ENCODE measurements around the gene DPYSL5. TPM values are rescaled to one million over a fixed set of nuclear protein-coding genes. Genes with fewer than 3 reads are reported as not detected.

The DPYSL5 gene
- polyA plus RNA-seq, 2 donors = not detected

DNA sequence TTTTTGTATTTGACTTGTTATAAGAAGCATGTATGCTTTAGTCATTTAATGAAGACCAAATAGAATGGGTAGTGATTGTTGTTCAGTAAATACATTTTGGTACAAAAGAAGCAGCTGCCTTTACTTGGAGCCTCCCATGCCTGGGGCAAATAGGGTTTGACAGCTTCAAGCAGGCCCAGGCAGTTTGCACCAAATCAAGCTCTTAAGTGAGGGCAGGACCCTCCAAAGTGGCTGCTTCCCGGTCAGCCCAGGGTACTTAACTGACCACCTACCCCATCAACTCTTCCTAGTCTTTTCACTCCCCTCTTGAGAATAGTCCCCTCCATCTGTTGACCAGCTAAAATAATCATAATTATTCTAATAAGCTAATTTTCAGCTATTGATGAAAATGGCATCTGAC lies 127.7 kb downstream of the DPYSL5 start:
- H3K27me3 ChIP-seq (ENCODE audit: control insufficient read depth in 1 of 2, insufficient read depth in 2 of 2, low read length in 2 of 2) = no peaks in the 10 kb centered on the region
- no peak overlapping the region for H3K27ac ChIP-seq (ENCODE audit: low read depth in 2 of 2, low read length in 1 of 2)
- H3K4me3 ChIP-seq (ENCODE audit: low read depth in 1 of 2, low read length in 2 of 2) = no peak overlapping the region
- peaks cover 0 to 2% of the 10 kb centered on the region in 2 donors for H3K4me1 ChIP-seq (ENCODE audit: control insufficient read depth in 2 of 2, insufficient read depth in 2 of 2, low read length in 1 of 2)
- no peaks in the 10 kb centered on the region for H3K9me3 ChIP-seq (ENCODE audit: control insufficient read depth in 2 of 2, insufficient read depth in 1 of 2, low read depth in 1 of 2, low read length in 1 of 2)
- WGBS, 2 donors = 60 to 74% methylated on average over 1 of the region's 1 CpG
- no peaks in the 10 kb centered on the region for H3K36me3 ChIP-seq (ENCODE audit: control insufficient read depth in 2 of 2, insufficient read depth in 2 of 2, low read length in 1 of 2)

GRCh38 chr2:26976237-26976636 lies 128.3 kb downstream of the DPYSL5 start:
- WGBS, 2 donors = 66 to 69% methylated on average over 5 of the region's 5 CpGs
- Histone ChIP-seq H3K9me3 (ENCODE audit: control insufficient read depth in 2 of 2, insufficient read depth in 1 of 2, low read depth in 1 of 2, low read length in 1 of 2) (no peaks in the 10 kb centered on the region), H3K27ac (ENCODE audit: low read depth in 2 of 2, low read length in 1 of 2) (no peak overlapping the region), H3K36me3 (ENCODE audit: control insufficient read depth in 2 of 2, insufficient read depth in 2 of 2, low read length in 1 of 2) (no peaks in the 10 kb centered on the region), H3K27me3 (ENCODE audit: control insufficient read depth in 1 of 2, insufficient read depth in 2 of 2, low read length in 2 of 2) (no peaks in the 10 kb centered on the region), H3K4me3 (ENCODE audit: low read depth in 1 of 2, low read length in 2 of 2) (no peak overlapping the region), H3K4me1 (ENCODE audit: control insufficient read depth in 2 of 2, insufficient read depth in 2 of 2, low read length in 1 of 2) (peaks cover 0 to 2% of the 10 kb centered on the region in 2 donors)

- Histone ChIP-seq H3K36me3 (ENCODE audit: control insufficient read depth in 2 of 2, insufficient read depth in 2 of 2, low read length in 1 of 2) (no peaks in the 10 kb centered on the region), H3K27ac (ENCODE audit: low read depth in 2 of 2, low read length in 1 of 2) (no peak overlapping the region), H3K4me1 (ENCODE audit: control insufficient read depth in 2 of 2, insufficient read depth in 2 of 2, low read length in 1 of 2) (peaks cover 0 to 2% of the 10 kb centered on the region in 2 donors), H3K4me3 (ENCODE audit: low read depth in 1 of 2, low read length in 2 of 2) (no peak overlapping the region), H3K9me3 (ENCODE audit: control insufficient read depth in 2 of 2, insufficient read depth in 1 of 2, low read depth in 1 of 2, low read length in 1 of 2) (no peaks in the 10 kb centered on the region), H3K27me3 (ENCODE audit: control insufficient read depth in 1 of 2, insufficient read depth in 2 of 2, low read length in 2 of 2) (no peaks in the 10 kb centered on the region)
- 78 to 86% methylated on average over 2 of the region's 2 CpGs for WGBS, 2 donors
These were observed 129.1 kb downstream of the DPYSL5 start for GRCh38 chr2:26977012-26977411.

DNA sequence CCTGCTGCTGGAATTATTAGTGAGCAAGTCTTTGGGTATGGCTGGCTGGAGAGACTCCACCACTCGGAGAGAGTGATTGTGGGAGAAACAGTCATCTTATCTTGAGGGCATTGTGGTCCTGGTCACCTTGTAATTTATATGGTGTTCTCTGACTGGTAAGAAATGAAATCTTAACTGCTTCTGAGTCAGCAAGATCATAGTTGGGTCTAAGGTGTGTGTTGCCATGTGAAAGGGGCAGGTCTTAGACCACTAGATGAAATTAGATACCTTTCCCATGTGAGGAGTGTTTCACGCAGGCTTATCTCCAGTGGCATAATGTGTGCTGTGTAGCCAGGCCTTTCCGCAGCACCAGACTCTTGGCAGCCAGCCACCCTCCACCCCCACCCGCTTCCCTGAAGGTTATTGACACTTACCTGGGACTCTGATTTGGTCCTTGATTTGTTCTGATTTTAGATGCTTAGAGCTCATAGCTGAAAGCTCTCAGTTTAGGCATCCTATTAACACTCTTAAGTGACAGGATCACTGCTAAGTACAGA lies 130.2 kb downstream of the DPYSL5 start:
- 46 to 67% methylated on average over 4 of the region's 4 CpGs for WGBS, 2 donors
- no peaks in the 10 kb centered on the region for H3K4me1 ChIP-seq (ENCODE audit: control insufficient read depth in 2 of 2, insufficient read depth in 2 of 2, low read length in 1 of 2)
- H3K27me3 ChIP-seq (ENCODE audit: control insufficient read depth in 1 of 2, insufficient read depth in 2 of 2, low read length in 2 of 2) = no peaks in the 10 kb centered on the region
- H3K9me3 ChIP-seq (ENCODE audit: control insufficient read depth in 2 of 2, insufficient read depth in 1 of 2, low read depth in 1 of 2, low read length in 1 of 2) = no peaks in the 10 kb centered on the region
- H3K36me3 ChIP-seq (ENCODE audit: control insufficient read depth in 2 of 2, insufficient read depth in 2 of 2, low read length in 1 of 2) = no peaks in the 10 kb centered on the region
- H3K27ac ChIP-seq (ENCODE audit: low read depth in 2 of 2, low read length in 1 of 2) = no peak overlapping the region
- no peak overlapping the region for H3K4me3 ChIP-seq (ENCODE audit: low read depth in 1 of 2, low read length in 2 of 2)

- WGBS, 2 donors = 75 to 76% methylated on average over 2 of the region's 2 CpGs
- Histone ChIP-seq H3K27me3 (ENCODE audit: control insufficient read depth in 1 of 2, insufficient read depth in 2 of 2, low read length in 2 of 2) (no peaks in the 10 kb centered on the region), H3K9me3 (ENCODE audit: control insufficient read depth in 2 of 2, insufficient read depth in 1 of 2, low read depth in 1 of 2, low read length in 1 of 2) (no peaks in the 10 kb centered on the region), H3K4me3 (ENCODE audit: low read depth in 1 of 2, low read length in 2 of 2) (no peak overlapping the region), H3K4me1 (ENCODE audit: control insufficient read depth in 2 of 2, insufficient read depth in 2 of 2, low read length in 1 of 2) (no peaks in the 10 kb centered on the region), H3K36me3 (ENCODE audit: control insufficient read depth in 2 of 2, insufficient read depth in 2 of 2, low read length in 1 of 2) (no peaks in the 10 kb centered on the region), H3K27ac (ENCODE audit: low read depth in 2 of 2, low read length in 1 of 2) (no peak overlapping the region)
These were observed 131.8 kb downstream of the DPYSL5 start for GRCh38 chr2:26979741-26980140.

DNA sequence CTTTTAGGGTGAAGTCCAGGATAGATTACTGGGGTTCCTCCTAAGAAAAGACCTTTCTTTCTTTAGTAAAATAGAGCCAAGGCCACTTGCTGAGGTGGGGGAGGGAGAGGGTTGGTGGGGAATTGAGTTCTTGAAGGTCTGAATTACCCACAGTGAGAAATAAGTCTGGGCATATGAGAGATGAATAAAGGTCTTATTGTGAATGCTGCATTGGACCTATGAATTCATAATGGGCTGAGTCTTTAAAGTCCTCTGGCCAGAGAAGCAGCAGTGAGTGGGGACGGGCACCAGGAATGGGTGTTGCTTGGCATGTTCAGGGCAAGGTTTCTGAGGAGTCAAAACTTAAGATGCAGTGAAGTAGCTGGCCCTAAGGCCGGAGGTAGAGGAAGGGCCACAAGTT lies 133.0 kb downstream of the DPYSL5 start:
- Histone ChIP-seq H3K27me3 (ENCODE audit: control insufficient read depth in 1 of 2, insufficient read depth in 2 of 2, low read length in 2 of 2) (no peaks in the 10 kb centered on the region), H3K27ac (ENCODE audit: low read depth in 2 of 2, low read length in 1 of 2) (peak overlapping the region in 1 of 2 donors; percentile 47)
- WGBS, 2 donors = 80 to 82% methylated on average over 2 of the region's 2 CpGs

DNA sequence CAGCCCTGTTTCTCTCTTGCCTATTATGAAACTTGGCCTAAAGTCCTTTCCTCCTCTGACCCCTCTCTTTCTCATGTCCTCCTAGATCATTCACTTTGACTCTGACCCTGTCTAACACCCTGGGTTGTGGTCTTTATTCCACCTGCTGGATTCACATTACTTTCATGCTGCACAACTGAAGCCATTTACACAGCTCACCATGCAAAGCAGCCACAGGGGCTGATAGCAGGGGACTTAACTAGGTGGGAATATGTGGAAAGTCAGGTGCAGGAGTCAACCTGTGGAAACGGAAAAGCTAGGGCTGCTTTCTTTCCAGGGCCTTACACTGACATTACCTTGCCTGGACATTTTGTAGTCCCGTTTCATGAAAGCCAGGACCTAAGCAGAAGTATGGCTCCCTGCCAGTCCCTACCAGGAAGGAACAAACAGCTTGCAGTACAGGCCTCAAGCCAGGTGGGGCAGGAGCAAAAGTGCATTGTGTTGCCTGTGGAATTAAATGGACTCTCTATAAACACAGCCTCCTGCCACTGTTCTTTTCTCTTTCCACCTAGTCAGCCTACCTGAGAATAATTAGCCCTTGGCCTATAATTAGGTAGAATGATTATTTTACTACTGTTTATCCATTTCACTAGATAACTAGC lies 134.3 kb downstream of the DPYSL5 start:
- no peak overlapping the region for H3K4me3 ChIP-seq (ENCODE audit: low read depth in 1 of 2, low read length in 2 of 2)
- H3K27me3 ChIP-seq (ENCODE audit: control insufficient read depth in 1 of 2, insufficient read depth in 2 of 2, low read length in 2 of 2) = no peaks in the 10 kb centered on the region
- 31 to 32% methylated on average over 2 of the region's 2 CpGs for WGBS, 2 donors
- no peak overlapping the region for H3K27ac ChIP-seq (ENCODE audit: low read depth in 2 of 2, low read length in 1 of 2)
- no peaks in the 10 kb centered on the region for H3K4me1 ChIP-seq (ENCODE audit: control insufficient read depth in 2 of 2, insufficient read depth in 2 of 2, low read length in 1 of 2)
- H3K36me3 ChIP-seq (ENCODE audit: control insufficient read depth in 2 of 2, insufficient read depth in 2 of 2, low read length in 1 of 2) = no peaks in the 10 kb centered on the region
- H3K9me3 ChIP-seq (ENCODE audit: control insufficient read depth in 2 of 2, insufficient read depth in 1 of 2, low read depth in 1 of 2, low read length in 1 of 2) = no peaks in the 10 kb centered on the region

More for the DNA sequence above, 133.0 kb downstream of the DPYSL5 start:
- no peaks in the 10 kb centered on the region for H3K9me3 ChIP-seq (ENCODE audit: control insufficient read depth in 2 of 2, insufficient read depth in 1 of 2, low read depth in 1 of 2, low read length in 1 of 2)
- no peaks in the 10 kb centered on the region for H3K4me1 ChIP-seq (ENCODE audit: control insufficient read depth in 2 of 2, insufficient read depth in 2 of 2, low read length in 1 of 2)
- H3K36me3 ChIP-seq (ENCODE audit: control insufficient read depth in 2 of 2, insufficient read depth in 2 of 2, low read length in 1 of 2) = no peaks in the 10 kb centered on the region
- H3K4me3 ChIP-seq (ENCODE audit: low read depth in 1 of 2, low read length in 2 of 2) = no peak overlapping the region

DNA sequence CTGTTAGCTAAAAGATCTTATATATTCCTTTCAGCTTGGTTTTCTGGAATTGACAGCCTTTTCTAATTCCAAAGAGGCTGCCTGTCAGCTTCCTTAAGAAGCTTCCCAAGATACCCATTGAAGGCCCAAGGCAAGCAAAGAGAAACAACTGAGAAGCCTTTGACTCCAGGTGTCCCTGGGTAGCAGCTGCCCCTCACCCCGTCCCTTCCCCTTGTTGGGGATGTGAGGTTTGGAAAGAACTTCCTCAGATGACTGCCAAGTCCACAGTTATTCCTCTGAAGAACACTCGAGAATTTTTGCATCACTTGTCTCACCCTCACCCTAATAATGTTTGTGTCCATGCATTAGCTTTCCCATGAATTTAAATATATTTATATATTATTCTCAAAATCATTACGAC lies 135.8 kb downstream of the DPYSL5 start:
- Histone ChIP-seq H3K27me3 (ENCODE audit: control insufficient read depth in 1 of 2, insufficient read depth in 2 of 2, low read length in 2 of 2) (no peaks in the 10 kb centered on the region), H3K4me1 (ENCODE audit: control insufficient read depth in 2 of 2, insufficient read depth in 2 of 2, low read length in 1 of 2) (no peaks in the 10 kb centered on the region), H3K36me3 (ENCODE audit: control insufficient read depth in 2 of 2, insufficient read depth in 2 of 2, low read length in 1 of 2) (no peaks in the 10 kb centered on the region), H3K27ac (ENCODE audit: low read depth in 2 of 2, low read length in 1 of 2) (no peak overlapping the region), H3K4me3 (ENCODE audit: low read depth in 1 of 2, low read length in 2 of 2) (no peak overlapping the region), H3K9me3 (ENCODE audit: control insufficient read depth in 2 of 2, insufficient read depth in 1 of 2, low read depth in 1 of 2, low read length in 1 of 2) (no peaks in the 10 kb centered on the region)
- WGBS, 2 donors = 77 to 80% methylated on average over 3 of the region's 3 CpGs

- H3K36me3 ChIP-seq (ENCODE audit: control insufficient read depth in 2 of 2, insufficient read depth in 2 of 2, low read length in 1 of 2) = no peaks in the 10 kb centered on the region
These were observed 137.9 kb downstream of the DPYSL5 start for GRCh38 chr2:26985807-26986206.

DNA sequence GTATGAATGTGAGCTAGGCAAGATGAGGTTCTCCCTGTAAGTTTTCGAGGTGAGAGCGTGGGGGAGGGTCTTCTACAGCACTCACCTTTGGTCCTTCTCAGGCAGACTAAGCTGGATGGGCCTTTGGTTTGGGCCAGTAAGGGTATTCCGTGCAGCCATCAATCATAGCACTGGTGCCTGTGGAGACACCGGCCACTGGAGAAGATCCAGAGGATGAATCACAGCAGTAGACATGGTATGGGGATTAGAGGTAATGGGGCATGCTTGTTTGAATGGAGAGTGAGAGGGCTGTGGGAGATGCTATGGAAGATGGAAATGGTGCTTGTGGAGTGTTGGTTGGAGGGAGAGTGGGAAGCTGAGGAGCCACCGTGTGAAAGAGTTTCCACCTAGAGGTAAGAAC lies 138.6 kb downstream of the DPYSL5 start:
- Histone ChIP-seq H3K27me3 (ENCODE audit: control insufficient read depth in 1 of 2, insufficient read depth in 2 of 2, low read length in 2 of 2) (no peaks in the 10 kb centered on the region), H3K4me3 (ENCODE audit: low read depth in 1 of 2, low read length in 2 of 2) (no peak overlapping the region), H3K4me1 (ENCODE audit: control insufficient read depth in 2 of 2, insufficient read depth in 2 of 2, low read length in 1 of 2) (no peaks in the 10 kb centered on the region), H3K27ac (ENCODE audit: low read depth in 2 of 2, low read length in 1 of 2) (no peak overlapping the region), H3K36me3 (ENCODE audit: control insufficient read depth in 2 of 2, insufficient read depth in 2 of 2, low read length in 1 of 2) (no peaks in the 10 kb centered on the region), H3K9me3 (ENCODE audit: control insufficient read depth in 2 of 2, insufficient read depth in 1 of 2, low read depth in 1 of 2, low read length in 1 of 2) (no peaks in the 10 kb centered on the region)
- 74 to 80% methylated on average over 5 of the region's 5 CpGs for WGBS, 2 donors

More at GRCh38 chr2:26985807-26986206, 137.9 kb downstream of the DPYSL5 start:
- Histone ChIP-seq H3K9me3 (ENCODE audit: control insufficient read depth in 2 of 2, insufficient read depth in 1 of 2, low read depth in 1 of 2, low read length in 1 of 2) (no peaks in the 10 kb centered on the region), H3K4me1 (ENCODE audit: control insufficient read depth in 2 of 2, insufficient read depth in 2 of 2, low read length in 1 of 2) (no peaks in the 10 kb centered on the region), H3K4me3 (ENCODE audit: low read depth in 1 of 2, low read length in 2 of 2) (no peak overlapping the region), H3K27me3 (ENCODE audit: control insufficient read depth in 1 of 2, insufficient read depth in 2 of 2, low read length in 2 of 2) (no peaks in the 10 kb centered on the region), H3K27ac (ENCODE audit: low read depth in 2 of 2, low read length in 1 of 2) (no peak overlapping the region)
- WGBS, 2 donors = 90 to 92% methylated on average over 4 of the region's 4 CpGs

Measured in esophagus (tissue), 2 donors.